GM23248 (cell line): Measurements from ENCODE around the gene FHOD3.

ENCODE experiments used
- EZH2 ChIP-seq: fragments of 200-600 bp; sonication (generic); IDR thresholded peaks from 2 replicates; pipeline ENCODE4 v1.6.1; 2018; ENCODE audit warnings: antibody characterized with exemption, mild to moderate bottlenecking; ENCODE audit not compliant: insufficient read depth, poor library complexity, severe bottlenecking
- EZH2phosphoT487 ChIP-seq: fragments of 200-600 bp; sonication (generic); IDR thresholded peaks from 2 replicates; pipeline ENCODE4 v1.6.1; 2018; ENCODE audit warnings: antibody characterized with exemption, moderate library complexity, mild to moderate bottlenecking, low read depth; ENCODE audit not compliant: insufficient read depth

- TF ChIP-seq EZH2 (no peak), EZH2phosphoT487 (no peak)
Measured at GRCh38 chr18:36461551-36461987, 164.1 kb downstream of the FHOD3 start.
